Omental fat pad (tissue), 4 donors: ENCODE measurements around the gene UPK1A. TPM values are rescaled to one million over a fixed set of nuclear protein-coding genes. Genes with fewer than 3 reads are reported as not detected.
"Not testable (repeated sequence)": the region's sequence is repeated elsewhere in the genome, so short reads cannot be mapped to it uniquely, and the experiment has no call there.

ENCODE experiments used
- ATAC-seq: fragments of 150-250 bp; one replicate; pipeline ENCODE4 v1.9.1; 2016; ENCODE audit warnings: mild to moderate bottlenecking, moderate library complexity; ENCODE audit not compliant: low FRiP score
- DNase-seq: peaks from one replicate; pipeline ENCODE4 v3.0.0-alpha.2; 2019; ENCODE audit warnings: low spot score
- CTCF ChIP-seq, 3 donors: fragments of 450-650 bp; IDR thresholded peaks; one replicate each; pipeline ENCODE4 v1.5.1; 2016 to 2017; ENCODE audit warnings: antibody characterized with exemption in 3 of 3, mild to moderate bottlenecking in 3 of 3, moderate library complexity in 2 of 3
- total RNA-seq, 4 donors: library from RNA; depleted of rRNA; stranded (reverse); fragments of >200 nt; gene quantifications; one replicate each; pipeline ENCODE4 v1.1.0, GENCODE V29; 2016

UPK1A gene
- total RNA-seq, 4 donors from 2014 or later: 0.44 TPM; not detected in 3

- DNase-seq (no peak), ATAC-seq (no peak)
- TF ChIP-seq CTCF (IDR thresholded peaks at IDR 0.05): no peak
Observed at GRCh38 chr19:35675589-35676140, 9.3 kb downstream of the UPK1A start.

GRCh38 chr19:35689836-35690235 lies 23.5 kb downstream of the UPK1A start:
- no peak for DNase-seq
- TF ChIP-seq CTCF (IDR thresholded peaks at IDR 0.05): no peak
- no peak for ATAC-seq

GRCh38 chr19:35691106-35691505 lies 24.8 kb downstream of the UPK1A start:
- ATAC-seq, DNase-seq: not testable (repeated sequence)

GRCh38 chr19:35692010-35692409 lies 25.7 kb downstream of the UPK1A start:
- TF ChIP-seq CTCF (IDR thresholded peaks at IDR 0.05): no peak
- no peak for DNase-seq
- no peak for ATAC-seq

GRCh38 chr19:35693422-35693821 lies 27.1 kb downstream of the UPK1A start:
- DNase-seq (no peak), ATAC-seq (no peak)
- TF ChIP-seq CTCF (IDR thresholded peaks at IDR 0.05): no peak

GRCh38 chr19:35693835-35694599 lies 27.7 kb downstream of the UPK1A start:
- ATAC-seq: peak; percentile 98
- DNase-seq: peak; percentile 81
- TF ChIP-seq CTCF (IDR thresholded peaks at IDR 0.05): peak in 1 of 3 donors; percentile 28

GRCh38 chr19:35695895-35696422 lies 29.6 kb downstream of the UPK1A start:
- ATAC-seq (no peak), DNase-seq (no peak)
- no peak for TF ChIP-seq CTCF (IDR thresholded peaks at IDR 0.05)
